Measurements from ENCODE around the gene PKNOX1. TPM values are rescaled to one million over a fixed set of nuclear protein-coding genes. Genes with fewer than 3 reads are reported as not detected.
"Not testable (repeated sequence)": the region's sequence is repeated elsewhere in the genome, so short reads cannot be mapped to it uniquely, and the experiment has no call there.

PKNOX1 gene
- total RNA-seq, 1 donor from 2014 or later = 9.4 TPM

GRCh38 chr21:43020771-43021170 is 46.4 kb downstream of the PKNOX1 start:
- DNase-seq = no peak

- no peak for DNase-seq
These were observed 46.8 kb downstream of the PKNOX1 start for GRCh38 chr21:43021191-43021590.

GRCh38 chr21:43021756-43022600 is 47.6 kb downstream of the PKNOX1 start:
- DNase-seq = no peak

- DNase-seq = no peak
These were observed 48.8 kb downstream of the PKNOX1 start for GRCh38 chr21:43023175-43023574.

GRCh38 chr21:43024439-43025136 is 50.2 kb downstream of the PKNOX1 start:
- no peak for DNase-seq

- no peak for DNase-seq
These were observed 51.3 kb downstream of the PKNOX1 start for GRCh38 chr21:43025636-43026180.

- no peak for DNase-seq
These were observed 53.7 kb downstream of the PKNOX1 start for GRCh38 chr21:43027846-43028731.

- DNase-seq = no peak
These were observed 55.4 kb downstream of the PKNOX1 start for GRCh38 chr21:43029785-43030184.

GRCh38 chr21:43031121-43031619 is 56.8 kb downstream of the PKNOX1 start:
- no peak for DNase-seq

GRCh38 chr21:43034101-43034500 is 59.7 kb downstream of the PKNOX1 start:
- DNase-seq = no peak

GRCh38 chr21:43034826-43035225 is 60.5 kb downstream of the PKNOX1 start:
- no peak for DNase-seq

- DNase-seq = not testable (repeated sequence)
These were observed 62.5 kb downstream of the PKNOX1 start for GRCh38 chr21:43036889-43037288.

GRCh38 chr21:43037918-43038658 is 63.7 kb downstream of the PKNOX1 start:
- DNase-seq = not testable (repeated sequence)

- DNase-seq = not testable (repeated sequence)
These were observed 64.3 kb downstream of the PKNOX1 start for GRCh38 chr21:43038659-43039044.

GRCh38 chr21:43042169-43042568 is 67.8 kb downstream of the PKNOX1 start:
- not testable (repeated sequence) for DNase-seq

GRCh38 chr21:43043291-43043690 is 68.9 kb downstream of the PKNOX1 start:
- DNase-seq = not testable (repeated sequence)

- DNase-seq = not testable (repeated sequence)
These were observed 70.2 kb downstream of the PKNOX1 start for GRCh38 chr21:43044547-43044946.

GRCh38 chr21:43045165-43045875 is 71.0 kb downstream of the PKNOX1 start:
- DNase-seq = not testable (repeated sequence)

GRCh38 chr21:43045876-43046821 is 71.8 kb downstream of the PKNOX1 start:
- not testable (repeated sequence) for DNase-seq
